HepG2 (cell line): ENCODE data around the gene ZDHHC18. TPM values are rescaled to one million over a fixed set of nuclear protein-coding genes. Genes with fewer than 3 reads are reported as not detected.
A peak's percentile ranks its signal among the peaks of the same experiment; 100 is the strongest.

ENCODE experiments used
- CEBPG ChIP-seq: IDR thresholded peaks from 2 replicates; pipeline ENCODE4 v1.6.1; 2016
- CHCHD3 ChIP-seq: sonication (generic); formaldehyde crosslinking; IDR thresholded peaks from 2 replicates; pipeline ENCODE4 v1.8.0; 2022; ENCODE audit warnings: mild to moderate bottlenecking, missing genetic modification reagents, moderate library complexity
- DMTF1 ChIP-seq: sonication (generic); formaldehyde crosslinking; IDR thresholded peaks from 2 replicates; pipeline ENCODE4 v1.4.0; 2020; ENCODE audit warnings: mild to moderate bottlenecking, missing genetic modification reagents
- HHEX ChIP-seq: IDR thresholded peaks from 2 replicates; pipeline ENCODE4 v1.6.1; 2016; ENCODE audit warnings: control low read depth
- IKZF5 ChIP-seq: IDR thresholded peaks from 2 replicates; pipeline ENCODE4 v1.6.1; 2018; ENCODE audit warnings: missing genetic modification reagents, mild to moderate bottlenecking, missing compliant biosample characterization
- KIAA2018 ChIP-seq: sonication (generic); formaldehyde crosslinking; IDR thresholded peaks from 2 replicates; pipeline ENCODE4 v1.5.0; 2020; ENCODE audit warnings: mild to moderate bottlenecking, missing genetic modification reagents, borderline replicate concordance
- KLF6 ChIP-seq: IDR thresholded peaks from 2 replicates; pipeline ENCODE4 v1.8.0; 2016; ENCODE audit warnings: missing biosample characterization, missing genetic modification reagents
- KMT2B ChIP-seq: IDR thresholded peaks from 2 replicates; pipeline ENCODE4 v1.6.1; 2016; ENCODE audit warnings: missing genetic modification reagents, missing compliant biosample characterization
- NAIF1 ChIP-seq: sonication (generic); formaldehyde crosslinking; IDR thresholded peaks from 2 replicates; pipeline ENCODE4 v1.5.0; 2020; ENCODE audit warnings: mild to moderate bottlenecking, missing genetic modification reagents, borderline replicate concordance
- RARA ChIP-seq: IDR thresholded peaks from 2 replicates; pipeline ENCODE4 v1.6.1; 2016; ENCODE audit warnings: missing genetic modification reagents, missing compliant biosample characterization
- REPIN1 ChIP-seq: sonication (generic); formaldehyde crosslinking; IDR thresholded peaks from 2 replicates; pipeline ENCODE4 v1.8.0; 2022; ENCODE audit warnings: missing genetic modification reagents, low read depth, mild to moderate bottlenecking, borderline replicate concordance
- SMC3 ChIP-seq: IDR thresholded peaks from 2 replicates; pipeline ENCODE4 v1.6.1; 2011; ENCODE audit warnings: low read length, improper control_type of control experiment
- ZBTB25 ChIP-seq: IDR thresholded peaks from 2 replicates; pipeline ENCODE4 v1.6.1; 2018; ENCODE audit warnings: missing genetic modification reagents
- ZBTB3 ChIP-seq: sonication (generic); formaldehyde crosslinking; IDR thresholded peaks from 2 replicates; pipeline ENCODE4 v1.4.0; 2020; ENCODE audit warnings: low read depth, mild to moderate bottlenecking, moderate library complexity, missing genetic modification reagents, borderline replicate concordance
- ZNF331 ChIP-seq: sonication (generic); formaldehyde crosslinking; IDR thresholded peaks from 2 replicates; pipeline ENCODE4 v1.4.0; 2020; ENCODE audit warnings: missing genetic modification reagents
- ZNF570 ChIP-seq: sonication (generic); formaldehyde crosslinking; IDR thresholded peaks from 2 replicates; pipeline ENCODE4 v1.4.0; 2020; ENCODE audit warnings: mild to moderate bottlenecking, missing genetic modification reagents, borderline replicate concordance
- ZNF589 ChIP-seq: sonication (generic); formaldehyde crosslinking; conservative IDR thresholded peaks from 2 replicates; pipeline ENCODE4 v1.8.0; 2022; ENCODE audit warnings: mild to moderate bottlenecking, moderate library complexity, missing genetic modification reagents
- ZNF629 ChIP-seq: sonication (generic); formaldehyde crosslinking; conservative IDR thresholded peaks from 2 replicates; pipeline ENCODE4 v1.5.0; 2020; ENCODE audit warnings: missing genetic modification reagents
- ZNF644 ChIP-seq: IDR thresholded peaks from 2 replicates; pipeline ENCODE4 v1.6.1; 2016; ENCODE audit warnings: low read depth
- polyA plus RNA-seq, 8 experiments: library from polyadenylated mRNA; depleted of rRNA in 3 of 8; stranded (reverse) in 7 of 8; unstranded in 1 of 8; fragments of >200 nt; fragmentation: Illumina TruSeq in 4 of 8; extraction: Trizol in 4 of 8; gene quantifications; 2 replicates each; pipeline versions ENCODE4 v1.2.1 to v1.2.3, GENCODE V29; 2011 to 2016; ENCODE audit warnings: low read depth in 4 of 8, missing spikeins in 1 of 8, mixed read lengths in 1 of 8; ENCODE audit not compliant: insufficient read depth in 1 of 8
- total RNA-seq, 5 experiments: library from RNA; depleted of rRNA; stranded (reverse); fragments of >200 nt; fragmentation: Illumina TruSeq; extraction: Trizol; gene quantifications; 2 replicates each; pipeline ENCODE4 v1.2.3, GENCODE V29; 2016; ENCODE audit warnings: low read depth in 1 of 5

Gene ZDHHC18
- total and polyA plus RNA-seq, 2 of the 13 experiments (the other 11 are each of a cell fraction or from before 2014, with no cell fraction given) = 13.2 to 35.3 TPM

- TF ChIP-seq DMTF1 (CRISPR knock-in tag) (no peak), HHEX (CRISPR knock-in tag) (no peak), KLF6 (CRISPR knock-in tag) (no peak), ZNF589 (CRISPR knock-in tag) (no peak), CEBPG (CRISPR knock-in tag) (peak; percentile 25; the same call in 1 of the 2 replicates), RARA (CRISPR knock-in tag) (peak; percentile 23; the same call in 1 of the 2 replicates), KIAA2018 (CRISPR knock-in tag) (no peak), KMT2B (CRISPR knock-in tag) (no peak), REPIN1 (CRISPR knock-in tag) (no peak), SMC3 (peak; percentile 12; the same call in 1 of the 2 replicates), NAIF1 (CRISPR knock-in tag) (peak; percentile 56; the same call in 1 of the 2 replicates), IKZF5 (CRISPR knock-in tag) (no peak), ZNF331 (peak; percentile 69), ZBTB3 (no peak), ZNF629 (no peak), CHCHD3 (no peak), ZNF644 (CRISPR knock-in tag) (no peak), ZBTB25 (CRISPR knock-in tag) (0 out of 2 replicates have a peak, but pooled peaks have one; percentile 32), ZNF570 (CRISPR knock-in tag) (no peak)
Measured at GRCh38 chr1:26820784-26821269, 5.7 kb upstream of the ZDHHC18 start (continued).
